Measurements from ENCODE around the gene EHMT1. TPM values are rescaled to one million over a fixed set of nuclear protein-coding genes. Genes with fewer than 3 reads are reported as not detected.
A peak's percentile ranks its signal among the peaks of the same experiment; 100 is the strongest.
"Not testable (repeated sequence)": the region's sequence is repeated elsewhere in the genome, so short reads cannot be mapped to it uniquely, and the experiment has no call there.

The EHMT1 gene
- total and polyA plus RNA-seq, 8 donors, result 29.9 to 51.1 (median 32.6) TPM

DNA sequence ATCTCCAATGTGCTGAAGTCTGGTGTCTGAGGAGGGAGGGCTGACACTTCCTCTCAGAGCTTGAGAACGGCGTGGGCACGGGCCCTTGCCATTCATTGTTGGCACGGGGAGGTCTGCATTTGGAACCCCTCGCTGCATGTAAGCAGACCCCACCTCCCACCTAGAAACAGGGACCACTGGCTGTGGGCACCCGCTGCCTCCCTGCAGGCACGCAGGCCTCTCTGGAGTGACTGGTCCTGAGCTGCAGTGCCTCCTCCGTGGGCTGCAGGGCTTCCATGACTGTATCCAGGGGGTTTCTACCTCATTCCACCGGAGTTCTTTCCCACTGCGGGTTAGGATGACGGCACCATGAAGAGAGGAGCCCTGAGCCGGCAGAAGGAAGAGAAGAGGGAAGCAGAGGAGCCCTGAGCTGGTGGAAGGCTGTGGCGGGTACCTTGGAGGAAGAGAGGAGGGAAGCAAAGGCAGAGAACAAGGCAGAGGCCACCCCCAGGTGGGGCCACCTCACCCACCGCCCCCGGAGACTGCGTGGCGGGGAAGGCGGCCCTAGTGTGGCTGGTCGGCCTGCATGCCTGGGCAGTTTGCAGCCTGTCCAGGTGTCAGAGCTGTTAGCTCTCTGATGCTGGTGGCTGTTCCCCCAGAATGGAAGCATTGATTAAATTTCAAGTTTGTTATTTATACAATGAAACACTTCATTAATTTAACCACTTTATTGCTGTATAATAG, 183.9 kb downstream of the EHMT1 start:
- Histone ChIP-seq H3K27me3 (no peaks in the 10 kb centered on the region), H3K4me1 (peaks cover 0 to 7% (median 0%) of the 10 kb centered on the region in 3 donors), H3K4me3 (no peak overlapping the region), H3K27ac (no peak overlapping the region), H3K36me3 (peaks cover 0 to 2% (median 0%) of the 10 kb centered on the region in 3 donors), H3K9me3 (no peaks in the 10 kb centered on the region)
- DNase-seq (peak in 2 of 6 donors; percentile 33 to 39), ATAC-seq (no peak), FAIRE-seq (no peak)
- TF ChIP-seq, protein P1, sequence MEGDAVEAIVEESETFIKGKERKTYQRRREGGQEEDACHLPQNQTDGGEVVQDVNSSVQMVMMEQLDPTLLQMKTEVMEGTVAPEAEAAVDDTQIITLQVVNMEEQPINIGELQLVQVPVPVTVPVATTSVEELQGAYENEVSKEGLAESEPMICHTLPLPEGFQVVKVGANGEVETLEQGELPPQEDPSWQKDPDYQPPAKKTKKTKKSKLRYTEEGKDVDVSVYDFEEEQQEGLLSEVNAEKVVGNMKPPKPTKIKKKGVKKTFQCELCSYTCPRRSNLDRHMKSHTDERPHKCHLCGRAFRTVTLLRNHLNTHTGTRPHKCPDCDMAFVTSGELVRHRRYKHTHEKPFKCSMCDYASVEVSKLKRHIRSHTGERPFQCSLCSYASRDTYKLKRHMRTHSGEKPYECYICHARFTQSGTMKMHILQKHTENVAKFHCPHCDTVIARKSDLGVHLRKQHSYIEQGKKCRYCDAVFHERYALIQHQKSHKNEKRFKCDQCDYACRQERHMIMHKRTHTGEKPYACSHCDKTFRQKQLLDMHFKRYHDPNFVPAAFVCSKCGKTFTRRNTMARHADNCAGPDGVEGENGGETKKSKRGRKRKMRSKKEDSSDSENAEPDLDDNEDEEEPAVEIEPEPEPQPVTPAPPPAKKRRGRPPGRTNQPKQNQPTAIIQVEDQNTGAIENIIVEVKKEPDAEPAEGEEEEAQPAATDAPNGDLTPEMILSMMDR (IDR thresholded peaks at IDR 0.05), result no peak
- 91 to 95% methylated on average over 19 of the region's 19 CpGs for WGBS, 2 donors
- intact Hi-C loops (cut with DNase I), result no loop called here

DNA sequence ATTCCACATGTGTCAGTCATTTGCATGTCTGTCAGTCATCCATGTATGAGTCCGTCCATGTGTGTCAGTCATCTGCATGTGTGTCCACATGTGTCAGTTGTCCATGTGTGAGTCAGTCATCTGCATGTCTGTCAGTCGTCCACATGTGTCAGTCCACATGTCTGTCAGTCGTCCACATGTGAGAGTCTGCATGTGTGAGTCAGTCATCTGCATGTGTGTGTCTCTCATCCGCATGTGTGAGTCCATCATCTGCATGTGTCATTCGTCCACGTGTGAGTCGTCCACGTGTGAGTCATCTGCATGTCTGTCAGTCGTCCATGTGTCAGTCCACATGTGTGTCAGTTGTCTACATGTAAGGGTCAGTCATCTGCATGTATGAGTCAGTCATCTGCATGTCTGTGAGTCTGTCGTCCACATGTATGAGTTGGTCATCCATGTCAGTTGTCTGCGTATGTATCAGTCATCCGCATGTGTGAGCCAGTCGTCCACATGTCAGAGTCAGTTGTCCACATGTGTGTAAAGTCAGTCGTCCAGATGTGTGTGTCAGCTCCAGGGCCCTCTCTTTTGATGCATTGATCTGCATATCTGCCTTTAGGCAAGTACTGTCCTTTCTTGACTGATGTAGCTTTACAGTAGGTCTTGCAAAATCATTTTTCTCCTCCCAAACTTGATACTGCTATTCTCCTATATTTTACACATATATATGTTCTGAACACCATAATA, 186.3 kb downstream of the EHMT1 start:
- FAIRE-seq, result no peak

DNA sequence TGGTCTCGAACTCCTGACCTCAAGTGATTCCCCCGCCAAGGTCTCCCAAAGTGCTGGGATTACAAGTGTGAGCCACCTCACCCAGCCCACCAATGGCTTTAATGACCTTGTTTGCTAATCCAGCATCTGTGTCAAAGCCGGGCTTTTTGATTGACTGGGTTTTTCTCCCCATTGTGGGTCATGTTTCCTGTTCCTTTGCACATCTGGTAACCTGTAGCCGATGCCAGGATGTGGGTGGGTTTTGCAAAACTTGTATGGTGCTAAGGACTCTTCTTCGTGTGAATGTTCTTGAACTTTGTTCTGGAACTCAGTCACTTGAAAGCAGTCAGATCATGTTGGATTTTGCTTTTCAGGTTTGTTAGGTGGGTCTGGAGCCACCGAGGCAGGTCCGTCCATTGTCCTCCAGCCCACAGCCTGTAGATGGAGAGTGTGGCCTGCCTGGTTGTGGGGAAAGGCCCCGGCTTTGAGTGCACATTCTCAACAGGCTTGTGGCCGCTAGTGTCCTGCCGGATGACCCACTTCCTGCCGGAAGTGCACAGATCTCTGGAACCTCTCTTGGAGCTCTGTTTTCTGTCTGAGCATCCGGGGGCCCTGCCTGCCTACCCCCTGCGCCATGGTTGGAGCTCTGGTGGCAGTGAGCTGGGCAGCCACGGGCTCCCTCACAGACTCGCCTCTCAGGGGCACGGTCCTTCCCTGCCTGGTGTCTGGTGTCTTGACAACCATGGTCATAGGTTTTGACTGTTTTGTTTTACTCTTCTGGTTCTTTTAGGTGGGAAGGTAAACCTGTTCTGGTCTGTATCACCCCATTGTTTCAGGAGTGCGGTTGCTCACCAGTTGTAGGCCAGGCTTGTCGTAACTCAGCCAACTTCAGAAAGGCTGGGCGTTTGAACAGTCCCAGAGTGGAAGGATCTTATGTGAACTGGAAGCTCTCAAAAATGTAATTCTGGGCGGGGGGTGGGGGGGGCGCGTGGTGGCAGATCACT, 189.2 kb downstream of the EHMT1 start:
- intact Hi-C loops (cut with DNase I), result no loop called here
- Histone ChIP-seq H3K27ac (no peak overlapping the region), H3K27me3 (no peaks in the 10 kb centered on the region), H3K4me3 (no peak overlapping the region), H3K36me3 (peaks cover 0 to 6% (median 2%) of the 10 kb centered on the region in 3 donors), H3K4me1 (no peaks in the 10 kb centered on the region), H3K9me3 (no peaks in the 10 kb centered on the region)
- TF ChIP-seq, protein P1 (IDR thresholded peaks at IDR 0.05), result no peak
- FAIRE-seq (no peak), ATAC-seq (no peak), DNase-seq (no peak)
- WGBS, 2 donors, result 92 to 96% methylated on average over 22 of the region's 22 CpGs

More for the DNA sequence above, 186.3 kb downstream of the EHMT1 start:
- WGBS, 2 donors, result 92 to 93% methylated on average over 14 of the region's 14 CpGs
- no peaks in the 10 kb centered on the region for H3K4me1 ChIP-seq
- no peak for ATAC-seq
- H3K4me3 ChIP-seq, result no peak overlapping the region
- TF ChIP-seq, protein P1 (IDR thresholded peaks at IDR 0.05), result no peak
- peaks cover 0 to 3% (median 2%) of the 10 kb centered on the region in 3 donors for H3K36me3 ChIP-seq
- DNase-seq, result peak in 1 of 6 donors; percentile 3
- no peak overlapping the region for H3K27ac ChIP-seq
- H3K27me3 ChIP-seq, result no peaks in the 10 kb centered on the region
- no peaks in the 10 kb centered on the region for H3K9me3 ChIP-seq
- intact Hi-C loops (cut with DNase I), result no loop called here

DNA sequence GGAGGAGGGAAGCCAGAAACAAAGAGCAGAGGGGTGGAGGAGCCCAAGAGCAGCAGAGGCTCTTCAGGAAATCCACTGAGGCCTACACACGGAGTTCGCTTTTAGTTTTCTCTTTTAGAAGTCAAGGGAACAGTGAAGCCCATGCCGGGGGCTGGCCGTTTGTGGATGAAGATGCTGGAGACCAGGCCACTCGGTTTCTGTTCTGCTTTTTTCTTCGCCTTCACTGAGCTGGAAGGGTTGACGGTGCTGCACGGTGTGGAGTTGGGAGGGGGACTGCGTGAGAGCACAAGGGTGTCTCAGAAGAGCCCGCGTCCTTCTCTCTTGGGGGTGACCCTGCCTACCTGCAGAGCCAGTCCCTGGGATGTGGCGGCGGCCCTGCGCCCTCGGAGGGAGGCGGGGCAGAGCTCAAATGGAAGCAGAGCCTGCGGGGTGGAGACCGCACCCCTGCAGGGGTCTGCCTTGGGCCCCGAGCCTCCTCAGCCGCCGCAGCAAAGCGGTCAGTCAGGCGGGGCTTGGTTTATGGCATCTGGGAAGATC, 190.3 kb downstream of the EHMT1 start:
- Histone ChIP-seq H3K4me3 (no peak overlapping the region), H3K27me3 (no peaks in the 10 kb centered on the region), H3K9me3 (no peaks in the 10 kb centered on the region), H3K36me3 (peaks cover 0 to 15% (median 7%) of the 10 kb centered on the region in 3 donors), H3K4me1 (no peaks in the 10 kb centered on the region), H3K27ac (no peak overlapping the region)
- no peak for FAIRE-seq
- DNase-seq, result peak in 1 of 6 donors; percentile 37
- intact Hi-C loops (cut with DNase I), result no loop called here
- TF ChIP-seq, protein P1 (IDR thresholded peaks at IDR 0.05), result no peak
- no peak for ATAC-seq
- 95 to 97% methylated on average over 23 of the region's 23 CpGs for WGBS, 2 donors

DNA sequence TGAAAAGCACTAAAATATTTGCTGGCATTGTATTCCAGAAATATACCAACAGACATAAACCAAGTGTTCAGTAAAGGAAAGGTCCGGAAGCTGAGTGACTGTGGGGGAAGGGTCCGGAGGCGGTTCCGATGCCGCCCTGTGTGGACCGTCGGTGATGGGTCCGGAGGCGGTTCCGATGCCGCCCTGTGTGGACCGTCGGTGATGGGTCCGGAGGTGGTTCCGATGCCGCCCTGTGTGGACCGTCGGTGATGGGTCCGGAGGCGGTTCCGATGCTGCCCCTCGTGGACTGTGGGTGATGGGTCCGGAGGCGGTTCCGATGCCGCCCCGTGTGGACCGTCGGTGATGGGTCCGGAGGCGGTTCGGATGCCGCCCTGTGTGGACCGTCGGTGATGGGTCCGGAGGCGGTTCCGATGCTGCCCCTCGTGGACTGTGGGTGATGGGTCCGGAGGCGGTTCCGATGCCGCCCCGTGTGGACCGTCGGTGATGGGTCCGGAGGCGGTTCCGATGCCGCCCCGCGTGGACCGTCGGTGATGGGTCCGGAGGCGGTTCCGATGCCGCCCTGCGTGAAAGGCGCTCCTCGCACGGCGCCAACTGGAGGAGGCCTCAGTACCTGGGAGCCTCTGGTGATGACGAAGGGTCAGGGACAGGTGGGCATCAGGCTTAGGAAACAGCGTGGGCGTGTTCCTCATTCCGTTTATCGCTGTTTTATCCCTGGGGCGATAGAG, 191.1 kb downstream of the EHMT1 start:
- H3K9me3 ChIP-seq; H3K27ac ChIP-seq; intact Hi-C loops (cut with DNase I); ATAC-seq; H3K4me1 ChIP-seq; H3K27me3 ChIP-seq; FAIRE-seq; H3K4me3 ChIP-seq: not testable (repeated sequence)
- 98% methylated on average over 54 to 69 of the region's 69 CpGs for WGBS, 2 donors
- DNase-seq, result peak in 1 of 6 donors; percentile 49
- peaks cover 6 to 22% (median 7%) of the 10 kb centered on the region in 3 donors for H3K36me3 ChIP-seq
